Globus pallidus (tissue), 1 donor: ENCODE results near the gene BFSP2.
"Not testable (repeated sequence)": the region's sequence is repeated elsewhere in the genome, so short reads cannot be mapped to it uniquely, and the experiment has no call there.

ENCODE experiments used
- DNase-seq: peaks from one replicate; pipeline ENCODE4 v3.0.0-alpha.2; 2015; ENCODE audit warnings: low spot score

Gene BFSP2

DNA sequence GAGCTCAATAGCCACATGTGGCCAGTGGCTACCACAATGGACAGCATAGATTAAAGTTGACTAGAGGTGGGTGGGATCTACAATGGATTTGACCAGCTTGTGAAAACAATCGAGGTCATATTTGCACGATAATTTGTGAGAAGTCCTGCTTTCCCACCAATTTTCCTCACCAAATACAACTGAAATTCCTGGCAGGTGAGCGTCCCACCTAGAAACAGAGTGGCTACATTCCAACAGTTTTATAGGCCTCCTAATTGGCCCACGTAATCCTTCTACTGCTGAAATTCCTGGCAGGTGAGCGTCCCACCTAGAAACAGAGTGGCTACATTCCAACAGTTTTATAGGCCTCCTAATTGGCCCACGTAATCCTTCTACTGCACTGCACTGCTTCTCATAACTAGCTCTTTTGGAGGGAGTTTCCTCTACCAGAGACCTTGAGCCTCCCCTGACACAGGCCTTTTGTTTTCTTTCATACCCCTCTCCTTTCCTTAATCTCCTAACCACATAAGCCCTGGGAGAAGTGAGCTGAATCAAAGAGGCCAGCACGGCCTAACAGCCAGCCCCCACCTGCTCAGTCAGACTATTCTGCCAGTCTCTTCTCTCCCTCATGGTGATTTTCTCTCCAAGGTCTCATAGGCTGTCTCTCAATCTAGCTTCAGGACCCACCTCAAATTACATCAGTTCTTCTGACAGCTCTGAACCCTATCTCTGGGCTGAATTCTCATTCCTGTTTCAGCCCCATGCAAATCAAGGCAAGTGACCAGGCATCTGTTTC lies 80.2 kb downstream of the BFSP2 start:
- no peak for DNase-seq

DNA sequence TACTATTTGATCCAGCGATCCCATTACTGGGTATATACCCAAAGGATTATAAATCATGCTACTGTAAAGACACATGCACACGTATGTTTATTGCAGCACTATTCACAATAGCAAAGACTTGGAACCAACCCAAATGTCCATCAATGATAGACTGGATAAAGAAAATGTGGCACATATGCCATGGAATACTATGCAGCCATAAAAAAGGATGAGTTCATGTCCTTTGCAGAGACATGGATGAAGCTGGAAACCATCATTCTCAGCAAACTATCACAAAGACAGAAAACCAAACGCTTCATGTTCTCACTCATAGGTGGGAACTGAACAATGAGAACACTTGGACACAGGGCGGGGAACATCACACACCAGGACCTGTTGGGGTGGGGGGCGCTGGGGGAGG lies 82.6 kb downstream of the BFSP2 start:
- DNase-seq = not testable (repeated sequence)

DNA sequence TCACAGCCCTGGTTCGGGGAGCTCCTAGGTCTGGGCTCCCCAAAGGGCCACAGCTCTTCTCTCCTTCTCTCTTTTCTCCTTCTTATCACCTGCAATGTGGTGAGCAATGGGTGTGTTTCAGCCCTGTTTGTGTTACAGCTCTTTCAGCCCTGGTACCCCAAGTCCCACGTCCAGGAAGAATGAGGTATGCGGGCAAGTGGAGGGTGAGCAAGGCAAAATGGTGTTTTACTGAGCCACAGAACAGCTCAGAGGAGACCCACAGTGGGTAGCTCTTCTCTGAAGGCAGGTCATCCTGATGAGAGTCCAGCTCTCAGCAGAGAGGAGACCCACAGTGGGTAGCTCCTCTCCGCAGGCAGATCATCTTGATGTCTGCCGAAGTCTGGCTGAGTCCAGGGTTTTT lies 86.8 kb downstream of the BFSP2 start:
- no peak for DNase-seq

DNA sequence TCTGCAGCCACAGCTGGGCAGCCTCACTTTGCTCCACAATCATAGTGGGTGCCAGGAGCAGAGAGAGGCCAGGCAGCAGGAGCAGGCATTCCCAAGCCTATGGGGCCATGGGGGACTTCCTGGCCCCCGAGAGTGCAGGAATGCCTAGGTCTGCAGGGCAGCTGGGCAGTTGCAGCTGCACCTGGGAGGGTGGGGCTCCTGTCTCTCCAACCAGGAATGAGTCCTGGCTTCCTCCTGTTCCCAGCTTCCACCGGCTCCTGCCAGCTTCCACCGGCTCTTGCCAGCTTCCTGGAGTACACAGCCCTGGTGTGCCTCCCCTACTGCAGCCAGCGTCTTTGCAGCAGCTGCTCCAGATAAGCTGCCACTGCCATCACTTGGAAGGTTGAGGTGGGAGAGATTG lies 87.3 kb downstream of the BFSP2 start:
- no peak for DNase-seq

DNA sequence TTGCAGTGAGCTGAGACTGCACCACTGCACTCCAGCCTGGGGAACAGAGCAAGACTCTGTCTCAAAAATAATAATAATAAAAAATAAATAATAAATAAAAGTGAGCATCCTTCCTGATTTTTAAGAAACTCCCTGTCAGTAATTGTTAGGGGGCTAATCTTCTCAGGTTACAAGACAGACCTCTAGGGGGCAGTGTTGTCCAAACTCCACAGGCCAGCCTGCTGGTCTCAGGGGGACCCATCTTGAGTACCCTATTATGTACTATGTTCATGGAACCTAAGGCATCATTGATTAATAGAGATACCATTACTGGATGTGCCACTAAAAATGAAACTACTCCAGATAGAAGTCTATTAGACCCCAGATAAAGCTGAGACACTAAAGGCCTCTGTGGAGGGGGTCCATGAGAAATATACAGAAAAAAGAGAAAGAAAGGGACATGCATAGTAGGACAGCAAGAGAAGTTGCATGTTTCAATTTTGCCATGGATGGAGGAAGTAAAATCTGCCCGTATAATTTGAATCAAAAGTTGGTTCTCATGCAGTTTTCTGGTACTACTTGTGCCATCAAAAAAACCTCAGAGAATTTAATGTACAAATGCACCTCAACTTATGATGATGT lies 88.2 kb downstream of the BFSP2 start:
- no peak for DNase-seq

DNA sequence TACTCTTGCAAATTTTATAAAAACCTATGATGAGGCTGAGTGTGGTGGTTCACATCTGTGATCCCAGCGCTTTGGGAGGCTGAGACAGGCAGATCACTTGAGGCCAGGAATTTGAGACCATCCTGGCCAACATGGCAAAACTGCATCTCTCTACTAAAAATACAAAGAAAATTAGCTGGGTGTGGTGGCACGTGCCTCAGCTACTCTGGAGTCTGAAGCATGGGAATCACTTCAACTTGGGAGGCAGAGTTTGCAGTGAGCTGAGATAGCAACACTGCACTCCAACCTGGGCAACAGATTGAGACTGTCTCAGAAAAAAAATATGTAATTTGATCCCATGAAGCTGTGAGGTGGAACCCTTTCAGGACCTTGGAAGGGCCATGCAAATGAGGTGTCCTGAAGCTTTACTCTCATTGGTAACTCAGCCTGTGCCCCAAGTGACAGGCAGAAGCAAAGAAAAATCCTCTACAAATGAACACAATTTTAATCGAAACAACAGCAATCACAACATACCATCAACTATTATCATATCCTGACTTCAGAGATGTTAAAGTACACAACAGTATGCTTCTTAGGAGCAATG lies 89.0 kb downstream of the BFSP2 start:
- DNase-seq = no peak

DNA sequence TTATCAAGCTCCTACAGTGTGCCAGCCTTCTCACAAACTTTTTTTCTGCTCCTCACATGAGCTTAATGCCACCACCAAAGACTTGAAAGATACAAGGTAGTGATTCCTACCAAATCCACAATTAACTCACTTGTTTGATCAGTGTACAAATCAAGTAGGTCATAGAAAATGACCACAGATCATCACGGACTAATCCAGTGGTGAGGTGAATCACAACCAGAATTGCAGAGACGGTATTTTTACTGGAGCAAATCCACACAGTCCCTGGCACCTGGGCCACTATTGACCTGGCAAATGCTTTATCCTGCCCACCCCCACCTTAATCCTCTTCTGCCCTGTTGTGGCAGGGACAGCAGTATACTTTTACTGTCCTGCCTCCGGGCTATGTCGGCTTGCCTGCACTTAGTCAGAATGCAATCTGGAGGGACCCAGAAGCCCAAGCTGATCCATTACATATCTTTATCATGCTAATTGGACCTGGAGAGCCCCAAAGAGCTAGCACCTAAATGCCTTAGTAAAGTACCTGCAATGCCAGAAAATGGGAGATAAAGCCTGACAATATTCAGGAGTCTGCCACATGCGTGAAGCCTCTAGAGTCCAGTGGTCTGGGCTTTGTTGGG lies 89.7 kb downstream of the BFSP2 start:
- no peak for DNase-seq

DNA sequence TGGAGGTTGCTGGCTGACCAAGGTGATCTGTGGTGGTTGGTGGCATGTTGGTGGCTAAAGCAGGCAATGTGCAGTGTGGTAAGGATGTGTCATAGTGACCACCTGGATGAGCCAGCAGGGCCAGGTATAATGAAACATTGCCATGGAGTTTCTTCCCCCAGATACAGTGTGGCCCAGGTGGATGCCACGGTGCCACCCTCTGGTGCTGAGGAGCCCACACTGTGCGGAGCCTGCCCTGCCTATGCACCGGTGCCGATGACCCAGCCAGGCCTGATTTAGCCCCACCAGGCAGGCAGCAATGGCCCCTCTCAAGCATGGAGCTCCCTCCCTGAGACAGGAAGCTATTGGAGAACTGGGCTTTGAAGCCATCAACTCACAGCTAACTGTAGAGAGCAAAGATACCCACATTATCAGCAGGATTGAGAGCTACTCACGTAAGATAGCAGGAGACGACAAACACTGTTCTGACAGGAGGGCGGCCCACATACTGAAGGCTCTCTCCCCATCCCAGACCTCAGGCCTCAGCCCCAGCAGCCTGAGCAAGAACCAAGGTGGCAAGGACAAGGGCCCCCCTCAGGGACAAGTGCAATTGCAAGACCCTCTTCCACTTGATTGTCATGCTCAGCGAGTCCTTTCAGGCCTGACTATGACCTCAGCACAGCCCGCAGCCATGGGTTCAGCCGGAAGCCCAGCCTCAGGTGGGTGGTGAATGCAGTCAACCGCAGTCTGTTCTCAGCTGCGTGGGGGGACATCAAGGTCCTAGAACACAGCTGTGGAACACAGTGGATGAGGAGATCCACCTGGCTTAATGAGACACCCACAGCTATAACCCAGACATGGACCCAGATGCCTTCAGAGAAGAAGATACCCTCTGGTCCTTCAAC lies 90.9 kb downstream of the BFSP2 start:
- DNase-seq = no peak

DNA sequence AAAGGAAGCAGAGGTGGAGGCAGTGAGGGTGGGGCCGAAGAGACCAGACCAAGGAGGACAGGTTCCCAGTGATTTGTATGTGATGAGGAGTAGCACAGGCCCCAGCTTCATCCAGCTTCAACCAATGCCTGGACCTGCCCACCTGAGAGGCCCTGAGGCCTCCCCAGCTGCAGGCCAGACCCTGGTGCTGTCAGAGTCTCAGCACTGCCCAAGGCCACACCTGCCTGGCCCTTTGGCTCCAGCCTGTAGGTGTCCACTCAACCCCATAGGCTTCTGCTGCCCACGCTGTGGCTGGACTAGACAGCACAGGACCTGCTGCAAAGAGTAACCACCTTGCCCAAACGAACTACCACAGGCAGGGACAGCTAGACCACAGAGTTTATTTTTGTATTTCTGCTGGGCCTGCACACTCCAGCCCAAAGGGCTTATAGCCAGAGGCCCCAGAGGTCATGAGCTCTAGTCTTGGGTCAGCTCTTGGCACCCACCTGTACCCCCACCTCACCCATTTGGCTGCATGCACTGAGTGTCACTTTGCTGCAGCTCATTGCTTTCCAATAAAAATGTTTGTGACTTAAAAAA lies 91.7 kb downstream of the BFSP2 start:
- no peak for DNase-seq

DNA sequence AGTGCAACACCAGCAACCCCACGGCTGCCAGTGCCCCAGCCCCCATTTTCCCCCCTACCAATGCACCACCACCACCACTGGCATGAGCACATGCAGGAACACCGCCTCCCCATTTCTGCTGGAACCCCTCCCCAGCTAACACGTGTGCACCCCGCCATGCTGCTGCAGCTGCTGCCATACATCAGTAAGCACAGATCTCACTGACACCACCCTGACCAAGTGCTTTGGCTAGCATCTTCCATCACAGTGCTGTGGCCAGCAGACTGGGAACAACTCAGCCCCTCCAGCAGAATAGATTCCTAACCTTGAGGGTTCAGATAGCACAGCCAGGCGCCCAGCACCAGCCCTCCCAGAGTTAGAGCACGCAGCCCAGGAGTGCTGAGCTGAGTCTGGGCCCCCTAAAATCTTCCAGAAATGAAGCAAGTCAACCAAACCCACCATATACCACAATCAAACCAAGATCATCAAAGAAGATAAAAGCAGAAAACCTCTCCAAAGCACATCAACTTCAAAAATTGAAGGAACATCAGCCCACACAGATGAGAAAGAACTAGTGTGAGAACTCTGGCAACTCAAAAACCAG lies 92.4 kb downstream of the BFSP2 start:
- no peak for DNase-seq

DNA sequence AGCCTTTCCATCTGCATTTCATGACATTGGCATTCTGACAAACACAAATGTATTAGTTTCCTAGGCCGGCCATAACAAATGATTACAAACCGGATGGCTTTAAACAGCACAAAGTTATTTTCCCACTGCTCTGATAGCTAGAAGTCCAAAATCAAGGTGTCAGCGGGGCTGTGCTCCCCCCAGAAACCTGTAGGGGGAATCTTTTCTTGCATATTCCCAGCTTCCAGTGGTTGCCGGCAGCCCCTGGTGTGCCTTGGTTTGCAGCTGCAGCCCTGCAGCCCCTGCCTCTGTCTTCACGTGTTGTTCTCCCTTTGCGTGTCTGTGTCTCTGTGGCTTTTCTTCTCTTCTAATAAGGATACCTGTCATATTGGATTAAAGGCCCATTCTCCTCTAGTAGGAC lies 94.6 kb downstream of the BFSP2 start:
- DNase-seq = no peak

DNA sequence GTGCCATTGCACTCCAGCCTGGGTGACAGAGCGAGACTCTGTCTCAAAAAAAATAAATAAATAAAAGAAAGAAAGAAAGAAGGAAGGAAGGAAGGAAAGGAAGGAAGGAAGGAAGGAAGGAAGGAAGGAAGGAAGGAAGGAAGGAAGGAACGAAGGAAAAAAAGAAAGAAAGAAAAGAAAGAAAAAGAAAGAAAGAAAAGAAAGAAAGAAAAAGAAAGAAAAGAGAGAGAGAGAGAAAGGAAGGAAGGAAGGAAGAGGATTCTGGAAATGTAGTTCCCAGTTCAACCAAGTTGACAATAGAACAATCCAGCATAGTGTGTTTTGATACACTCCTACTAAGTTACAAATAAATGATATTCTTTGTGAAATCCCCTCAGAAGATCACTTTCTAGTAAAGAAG lies 102.7 kb downstream of the BFSP2 start:
- DNase-seq = not testable (repeated sequence)

DNA sequence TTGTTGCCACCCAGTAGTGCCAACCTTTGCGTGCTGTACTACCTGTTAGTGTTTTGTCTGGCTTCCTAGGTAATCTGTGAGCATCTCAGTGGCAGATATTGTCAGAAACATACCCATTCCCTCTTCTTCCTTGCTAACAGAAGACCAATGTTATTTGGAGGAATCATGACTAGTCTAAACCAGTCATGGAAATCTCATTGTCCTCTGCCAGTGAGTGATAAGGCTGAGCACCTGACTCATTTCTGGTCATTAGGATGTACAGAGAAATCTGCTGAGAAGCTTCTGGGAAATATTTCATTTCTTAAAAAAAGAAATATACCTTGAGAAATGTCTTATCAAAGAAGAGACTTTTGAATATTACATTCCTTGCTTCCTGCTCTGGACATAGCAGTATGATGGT lies 103.6 kb downstream of the BFSP2 start:
- DNase-seq = no peak

DNA sequence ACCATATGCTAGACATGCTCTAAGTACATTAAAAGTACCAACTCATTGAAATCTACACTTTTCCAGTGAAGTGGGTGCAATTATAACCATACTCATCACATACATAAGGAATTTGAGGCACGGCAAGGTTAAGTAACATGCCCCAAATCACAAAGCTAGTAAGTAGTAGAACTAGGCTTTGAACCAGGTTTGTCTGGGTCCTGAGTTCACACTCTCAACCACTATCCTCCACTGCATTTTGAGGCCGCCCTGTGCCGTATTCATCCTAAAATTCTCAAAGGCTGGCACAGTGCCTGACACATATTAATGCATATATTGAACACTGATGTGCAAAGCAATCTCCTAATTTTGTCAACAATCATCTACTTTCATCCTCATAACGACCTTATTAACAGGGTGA lies 104.9 kb downstream of the BFSP2 start:
- DNase-seq = no peak

DNA sequence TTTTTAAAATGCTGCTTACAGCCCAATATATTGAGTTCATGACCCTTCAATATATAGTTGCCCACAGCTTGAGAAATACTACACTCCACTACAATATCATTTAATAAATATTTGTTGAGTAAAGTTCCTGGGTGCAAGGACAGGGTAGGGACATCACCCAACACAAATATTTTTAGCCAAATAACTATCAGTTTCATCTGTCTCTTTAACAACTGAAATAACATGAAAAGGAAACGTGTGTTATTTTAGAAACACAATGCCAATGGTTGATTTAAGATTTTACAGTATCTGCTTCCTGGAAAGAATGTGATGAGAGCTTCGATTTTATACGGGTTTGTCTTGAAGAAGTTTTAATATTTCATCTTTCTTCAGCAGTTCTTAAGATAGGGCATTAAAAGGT lies 106.0 kb downstream of the BFSP2 start:
- no peak for DNase-seq

DNA sequence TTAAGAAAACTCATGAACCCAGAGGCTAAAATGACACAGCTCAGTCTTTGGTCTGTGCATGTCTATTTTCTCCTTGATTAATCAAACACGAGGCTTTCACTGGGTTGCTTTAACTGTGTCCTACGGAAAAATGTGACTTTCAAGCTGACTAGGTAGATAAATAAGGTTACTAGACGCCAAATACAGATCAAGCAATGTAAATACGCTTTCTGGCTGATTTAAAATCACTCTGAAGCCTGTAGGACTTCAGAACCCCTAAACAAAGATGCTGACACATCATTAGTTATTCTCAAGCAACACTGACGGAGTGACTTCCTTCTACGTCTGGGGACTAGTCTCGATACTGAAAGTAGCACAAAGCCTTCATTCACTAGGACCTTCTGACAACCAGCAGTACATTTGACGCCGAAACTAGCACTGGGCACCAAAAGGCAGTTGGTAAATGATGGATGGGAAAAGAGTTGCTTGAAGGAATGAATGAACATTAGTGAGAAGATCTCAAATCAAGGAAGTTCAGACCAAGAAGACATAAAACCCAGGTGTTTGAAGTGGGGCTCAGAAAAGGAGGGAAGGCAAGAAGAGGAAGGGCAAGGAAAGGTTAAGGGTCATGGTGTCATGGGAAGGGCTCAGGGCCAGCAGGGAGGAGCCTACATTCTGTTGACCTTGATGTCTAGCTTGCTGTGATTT lies 106.5 kb downstream of the BFSP2 start:
- DNase-seq = peak; percentile 61

DNA sequence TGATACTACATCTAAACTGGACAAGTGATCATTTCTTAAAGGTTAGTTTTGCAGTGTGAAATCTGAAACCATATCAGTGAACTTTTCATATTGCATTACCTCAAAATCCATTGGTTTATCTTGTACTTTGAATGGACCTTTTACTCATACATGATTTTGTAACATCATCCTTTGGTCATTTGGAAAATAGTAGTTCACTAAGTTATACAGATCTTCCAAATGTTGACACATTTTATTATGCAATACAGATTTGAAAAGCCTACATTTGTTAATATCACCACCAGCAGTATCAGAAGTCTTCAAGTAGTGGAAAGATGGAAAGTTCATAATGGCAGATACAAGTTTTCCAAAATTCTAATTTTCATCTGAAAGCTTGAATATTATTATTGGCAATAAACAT lies 109.6 kb downstream of the BFSP2 start:
- no peak for DNase-seq

DNA sequence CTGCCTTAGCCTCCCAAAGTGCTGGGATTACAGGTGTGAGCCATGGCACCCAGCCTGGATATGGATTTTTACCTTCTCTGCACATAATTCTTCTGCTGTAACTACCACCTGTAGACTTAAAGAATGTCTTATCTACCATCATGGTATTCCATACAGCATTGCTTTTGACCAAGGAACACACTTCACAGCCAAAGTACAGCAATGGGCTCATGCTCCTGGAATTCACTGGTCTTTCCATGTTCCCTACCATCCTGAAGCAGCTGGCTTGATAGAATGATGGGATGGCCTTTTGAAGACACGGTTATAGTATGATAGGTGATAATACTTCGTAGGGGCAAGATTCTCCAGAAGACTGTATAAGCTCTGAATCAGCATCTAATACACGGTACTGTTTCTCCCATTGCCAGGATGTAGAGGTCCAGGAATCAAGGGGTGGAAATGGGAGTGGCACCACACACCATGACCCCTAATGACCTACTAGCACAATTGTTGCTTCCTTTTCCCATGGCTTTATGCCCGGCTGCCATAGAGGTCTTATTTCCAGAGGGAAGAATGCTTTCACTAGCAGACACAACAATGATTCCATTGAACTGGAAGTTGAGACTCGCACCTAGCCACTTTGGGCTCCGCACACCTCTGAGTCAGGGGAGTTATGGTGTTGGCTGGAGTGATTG lies 112.7 kb downstream of the BFSP2 start:
- DNase-seq = no peak

DNA sequence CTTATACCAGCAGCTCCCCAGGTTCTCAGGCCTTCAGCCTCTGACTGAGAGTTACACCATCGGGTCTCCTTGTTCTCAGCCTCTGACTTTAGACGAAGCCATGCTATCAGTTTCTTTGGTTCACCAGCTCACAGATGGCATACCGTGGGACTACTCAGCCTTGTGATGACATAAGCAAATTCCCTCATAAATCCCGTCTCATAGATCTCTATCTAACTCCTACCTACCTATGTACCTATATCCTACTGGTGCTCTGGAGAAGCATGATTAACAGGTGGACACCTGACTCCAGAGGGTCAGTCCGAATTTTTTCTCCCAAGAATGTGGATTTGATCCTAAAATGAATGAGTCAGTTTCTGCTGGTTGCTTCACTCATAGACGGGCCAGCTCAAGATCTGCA lies 114.6 kb downstream of the BFSP2 start:
- no peak for DNase-seq

DNA sequence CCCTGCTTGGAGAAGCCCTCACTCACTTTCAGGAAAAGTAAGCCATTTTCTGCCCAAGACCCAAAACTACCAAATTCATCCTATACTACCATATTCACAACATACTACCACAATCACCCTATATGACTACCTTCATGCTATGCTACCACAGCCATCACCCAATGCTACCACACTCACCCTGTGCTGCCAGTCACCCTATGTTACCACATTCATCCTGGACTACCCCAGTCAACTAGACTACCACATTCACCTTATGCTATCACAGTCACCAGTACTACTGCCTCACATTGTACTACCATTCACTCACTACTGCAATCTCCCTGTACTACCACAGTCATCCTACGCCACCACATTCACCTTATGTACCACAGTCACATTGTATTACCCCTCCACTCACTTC lies 115.3 kb downstream of the BFSP2 start:
- DNase-seq = no peak
